Neural cell (in vitro differentiated cells): ENCODE measurements around the gene IRS1. TPM values are rescaled to one million over a fixed set of nuclear protein-coding genes. Genes with fewer than 3 reads are reported as not detected.
A peak's percentile ranks its signal among the peaks of the same experiment; 100 is the strongest.

Experiments
- H2AFZ ChIP-seq: fragments of 200-600, 300-800 bp; sonication (generic), shearing (Covaris generic); 2 replicates; pipeline ENCODE4 v1.6.0; 2014; ENCODE audit warnings: low read depth, mild to moderate bottlenecking, antibody characterized with exemption, low read length, moderate library complexity
- H3F3A ChIP-seq: fragments of 200-600 bp; shearing (Covaris generic); 2 replicates; pipeline ENCODE4 v1.6.1; 2016; ENCODE audit warnings: mild to moderate bottlenecking, moderate library complexity, mixed read lengths, antibody characterized with exemption, low read length; ENCODE audit not compliant: insufficient read depth, poor library complexity, severe bottlenecking
- H3K27ac ChIP-seq: fragments of 200-600, 300-800 bp; sonication (generic), shearing (Covaris generic); 2 replicates; pipeline ENCODE4 v1.5.1; 2014; ENCODE audit warnings: mild to moderate bottlenecking, low read length, moderate library complexity
- H3K27me3 ChIP-seq: fragments of 300-800, 200-600 bp; sonication (generic), shearing (Covaris generic); 2 replicates; pipeline ENCODE4 v1.6.0; 2014; ENCODE audit warnings: mild to moderate bottlenecking, low read depth, low read length, moderate library complexity; ENCODE audit not compliant: insufficient read depth
- H3K36me3 ChIP-seq: fragments of 300-800, 200-600 bp; sonication (generic), shearing (Covaris generic); 2 replicates; pipeline ENCODE4 v1.5.1; 2014; ENCODE audit warnings: mild to moderate bottlenecking, antibody characterized with exemption, low read length, moderate library complexity; ENCODE audit not compliant: insufficient read depth
- H3K4me2 ChIP-seq: fragments of 300-800, 200-600 bp; sonication (generic), shearing (Covaris generic); 2 replicates; pipeline ENCODE4 v1.6.0; 2014; ENCODE audit warnings: mild to moderate bottlenecking, low read length
- H3K4me3 ChIP-seq: fragments of 300-800, 200-600 bp; sonication (generic), shearing (Covaris generic); 2 replicates; pipeline ENCODE4 v1.5.1; 2014; ENCODE audit warnings: mild to moderate bottlenecking, low read length, moderate library complexity
- H3K79me2 ChIP-seq: fragments of 200-600 bp; shearing (Covaris generic); replicated peaks from 2 replicates; pipeline ENCODE4 v1.6.0; 2014; ENCODE audit warnings: mild to moderate bottlenecking, low read length, moderate library complexity; ENCODE audit not compliant: insufficient read depth
- H3K9ac ChIP-seq: fragments of 300-800, 200-600 bp; sonication (generic), shearing (Covaris generic); 2 replicates; pipeline ENCODE4 v1.6.1; 2016; ENCODE audit warnings: mild to moderate bottlenecking, low read length, mixed read lengths
- H3K9me2 ChIP-seq: fragments of 200-600 bp; shearing (Covaris generic); 2 replicates; pipeline ENCODE4 v1.6.1; 2016; ENCODE audit warnings: mild to moderate bottlenecking, low read length, mixed read lengths; ENCODE audit not compliant: insufficient read depth
- H3K9me3 ChIP-seq: fragments of 200-600, 300-800 bp; sonication (generic), shearing (Covaris generic); 2 replicates; pipeline ENCODE4 v1.6.1; 2016; ENCODE audit warnings: mild to moderate bottlenecking, mixed run types, low read length, moderate library complexity, mixed read lengths
- H4K20me1 ChIP-seq: fragments of 200-600 bp; shearing (Covaris generic); 2 replicates; pipeline ENCODE4 v1.6.1; 2016; ENCODE audit warnings: mild to moderate bottlenecking, mixed run types; ENCODE audit not compliant: insufficient read depth
- CTCF ChIP-seq: fragments of 450-650 bp; IDR thresholded peaks from 2 replicates; pipeline ENCODE4 v1.5.1; 2014; ENCODE audit warnings: antibody characterized with exemption, mild to moderate bottlenecking, moderate library complexity; ENCODE audit not compliant: poor library complexity, severe bottlenecking
- EP300 ChIP-seq: fragments of 450-650 bp; conservative IDR thresholded peaks from 2 replicates; pipeline ENCODE4 v1.6.1; 2014; ENCODE audit warnings: antibody characterized with exemption, mild to moderate bottlenecking, moderate library complexity; ENCODE audit not compliant: poor library complexity, severe bottlenecking
- EZH2 ChIP-seq: fragments of 200-600, 300-800 bp; shearing (Covaris generic), sonication (generic); IDR thresholded peaks from 2 replicates; pipeline ENCODE4 v1.6.1; 2014; ENCODE audit warnings: antibody characterized with exemption, low read length, borderline replicate concordance, mild to moderate bottlenecking; ENCODE audit not compliant: insufficient read depth, poor library complexity, severe bottlenecking
- MXI1 ChIP-seq: fragments of 450-650 bp; conservative IDR thresholded peaks from 2 replicates; pipeline ENCODE4 v1.6.1; 2014; ENCODE audit warnings: antibody characterized with exemption, mild to moderate bottlenecking; ENCODE audit not compliant: poor library complexity, severe bottlenecking
- POLR2AphosphoS5 ChIP-seq: IDR thresholded peaks from 2 replicates; pipeline ENCODE4 v1.6.1; 2012
- RAD21 ChIP-seq: fragments of 450-650 bp; conservative IDR thresholded peaks from 2 replicates; pipeline ENCODE4 v1.6.1; 2014; ENCODE audit warnings: antibody characterized with exemption, mild to moderate bottlenecking, moderate library complexity
- REST ChIP-seq: IDR thresholded peaks from 2 replicates; pipeline ENCODE4 v1.6.1; 2012; ENCODE audit warnings: borderline replicate concordance
- SMC3 ChIP-seq: fragments of 450-650 bp; conservative IDR thresholded peaks from 2 replicates; pipeline ENCODE4 v1.6.1; 2014; ENCODE audit warnings: antibody characterized with exemption, mild to moderate bottlenecking, moderate library complexity; ENCODE audit not compliant: poor library complexity
- TAF1 ChIP-seq: IDR thresholded peaks from 2 replicates; pipeline ENCODE4 v1.6.1; 2012; ENCODE audit warnings: low read depth
- polyA plus RNA-seq: library from polyadenylated mRNA; depleted of rRNA; stranded (reverse); fragments of >200 nt; gene quantifications from 2 replicates; pipeline ENCODE4 v1.2.3, GENCODE V29; 2014

Gene IRS1
- polyA plus RNA-seq, 1 donor from 2014 or later = 7.2 TPM

GRCh38 chr2:226793646-226794045 is 6.0 kb downstream of the IRS1 start (continued):
- no peak for TF ChIP-seq POLR2AphosphoS5

- H2AFZ ChIP-seq = peak overlapping the region; percentile 65
- H4K20me1 ChIP-seq = no peaks in the 10 kb centered on the region
- H3K4me2 ChIP-seq = peak overlapping the region; percentile 96
- H3K4me3 ChIP-seq = peak overlapping the region; percentile 97
- peaks cover 2% of the 10 kb centered on the region for H3K9me3 ChIP-seq
- H3K9ac ChIP-seq = peak overlapping the region; percentile 75
- no peaks in the 10 kb centered on the region for H3K9me2 ChIP-seq
- H3K79me2 ChIP-seq = peaks cover 91% of the 10 kb centered on the region
- TF ChIP-seq EP300 (no peak), RAD21 (no peak), TAF1 (no peak), REST (no peak), CTCF (no peak), POLR2AphosphoS5 (no peak), MXI1 (no peak), SMC3 (no peak), EZH2 (no peak)
- peaks cover 10% of the 10 kb centered on the region for H3K36me3 ChIP-seq
- H3K27me3 ChIP-seq = no peaks in the 10 kb centered on the region
- H3K27ac ChIP-seq = peak overlapping the region; percentile 72
- peaks cover 3% of the 10 kb centered on the region for H3F3A ChIP-seq
These were observed 7.3 kb downstream of the IRS1 start for GRCh38 chr2:226792155-226792881.

GRCh38 chr2:226791487-226792081 is 8.0 kb downstream of the IRS1 start:
- peak overlapping the region; percentile 72 for H3K27ac ChIP-seq
- H3K79me2 ChIP-seq = peaks cover 91% of the 10 kb centered on the region
- no peaks in the 10 kb centered on the region for H4K20me1 ChIP-seq
- no peaks in the 10 kb centered on the region for H3K27me3 ChIP-seq
- H3K9me2 ChIP-seq = no peaks in the 10 kb centered on the region
- peaks cover 3% of the 10 kb centered on the region for H3F3A ChIP-seq
- peak overlapping the region; percentile 97 for H3K4me3 ChIP-seq
- H3K4me2 ChIP-seq = peak overlapping the region; percentile 96
- peak overlapping the region; percentile 75 for H3K9ac ChIP-seq
- H3K36me3 ChIP-seq = peaks cover 2% of the 10 kb centered on the region
- H2AFZ ChIP-seq = peak overlapping the region; percentile 65
- no peaks in the 10 kb centered on the region for H3K9me3 ChIP-seq
- TF ChIP-seq EP300 = no peak
- TF ChIP-seq EZH2 = no peak
- peak; percentile 51 for TF ChIP-seq CTCF
- TF ChIP-seq TAF1 = no peak
- TF ChIP-seq RAD21 = peak; percentile 20
- TF ChIP-seq REST = peak; percentile 34
- TF ChIP-seq MXI1 = peak; percentile 41
- TF ChIP-seq SMC3 = peak; percentile 17
- peak; percentile 38 for TF ChIP-seq POLR2AphosphoS5
